Globus pallidus (tissue), 1 donor: ENCODE measurements around the gene TRMT2A.

Source experiments
- DNase-seq: peaks from one replicate; pipeline ENCODE4 v3.0.0-alpha.2; 2015; ENCODE audit warnings: low spot score

The TRMT2A gene

DNA sequence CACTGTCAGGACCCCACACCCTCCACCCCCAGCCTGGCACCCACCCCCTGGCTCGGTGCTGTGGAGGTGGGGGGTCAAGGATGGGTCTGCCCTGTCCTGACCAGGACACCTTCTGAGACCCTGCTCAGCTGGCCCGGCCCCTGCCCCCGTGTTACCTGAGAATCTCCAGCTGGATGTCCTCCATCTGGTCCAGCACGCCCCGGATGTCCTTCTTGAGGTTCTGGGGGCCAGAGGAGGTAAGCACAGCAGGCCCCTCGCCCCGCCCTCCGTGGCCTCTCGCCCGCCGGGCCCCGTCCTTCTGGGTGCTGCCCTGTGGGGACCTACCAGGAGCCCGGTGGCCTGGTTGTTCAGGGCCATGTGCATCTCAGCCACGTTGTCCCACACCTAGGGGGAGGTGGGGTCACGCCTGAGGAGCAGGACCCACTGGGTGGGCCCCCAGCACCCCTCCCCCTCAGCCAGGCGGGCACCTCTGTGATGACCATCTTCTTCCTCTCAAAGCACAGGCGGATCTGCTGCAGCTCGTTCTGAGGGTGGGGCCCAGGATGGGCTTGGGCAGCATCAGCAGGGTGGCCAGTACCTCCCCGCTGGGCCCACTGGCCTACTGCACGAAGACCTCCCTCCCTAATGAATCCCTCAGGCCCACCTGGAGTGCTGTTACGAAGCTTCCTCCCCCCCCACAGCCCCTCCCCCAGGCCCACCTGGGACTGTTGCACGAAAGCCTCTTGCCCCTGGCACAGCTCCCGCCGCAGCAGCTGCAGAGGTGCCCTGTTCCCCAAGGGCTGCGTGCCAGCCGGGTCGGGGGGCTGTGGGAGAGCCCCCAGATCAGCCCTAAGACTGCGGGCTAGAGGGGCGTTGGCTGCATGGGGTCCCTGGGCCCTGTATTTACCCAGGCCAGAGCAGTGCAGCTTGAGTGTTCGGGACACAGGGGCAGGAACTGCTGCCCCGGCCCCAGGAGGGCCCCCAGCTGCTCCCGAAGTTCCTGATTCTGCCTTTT, 32.5 kb upstream of the TRMT2A start:
- no peak for DNase-seq

DNA sequence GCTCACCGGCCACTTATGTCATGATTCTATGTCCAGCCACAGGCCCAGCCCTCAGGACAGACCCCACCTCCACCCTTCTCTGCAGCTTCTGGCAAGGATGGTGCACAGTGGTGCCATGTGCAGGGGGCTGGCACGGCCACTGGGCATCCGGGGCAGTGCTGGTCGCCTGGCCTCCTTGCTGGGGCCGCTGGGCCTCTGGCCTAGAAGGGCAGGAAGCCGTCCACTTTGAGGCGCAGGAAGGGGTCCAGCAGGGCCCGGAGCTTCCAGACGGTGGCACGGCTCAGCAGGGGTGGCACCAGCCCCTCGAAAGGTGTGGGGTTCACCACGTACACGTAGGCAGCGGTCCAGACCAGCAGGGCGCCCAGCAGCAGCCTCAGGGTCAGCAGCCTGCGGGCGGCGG, 31.4 kb upstream of the TRMT2A start:
- no peak for DNase-seq

DNA sequence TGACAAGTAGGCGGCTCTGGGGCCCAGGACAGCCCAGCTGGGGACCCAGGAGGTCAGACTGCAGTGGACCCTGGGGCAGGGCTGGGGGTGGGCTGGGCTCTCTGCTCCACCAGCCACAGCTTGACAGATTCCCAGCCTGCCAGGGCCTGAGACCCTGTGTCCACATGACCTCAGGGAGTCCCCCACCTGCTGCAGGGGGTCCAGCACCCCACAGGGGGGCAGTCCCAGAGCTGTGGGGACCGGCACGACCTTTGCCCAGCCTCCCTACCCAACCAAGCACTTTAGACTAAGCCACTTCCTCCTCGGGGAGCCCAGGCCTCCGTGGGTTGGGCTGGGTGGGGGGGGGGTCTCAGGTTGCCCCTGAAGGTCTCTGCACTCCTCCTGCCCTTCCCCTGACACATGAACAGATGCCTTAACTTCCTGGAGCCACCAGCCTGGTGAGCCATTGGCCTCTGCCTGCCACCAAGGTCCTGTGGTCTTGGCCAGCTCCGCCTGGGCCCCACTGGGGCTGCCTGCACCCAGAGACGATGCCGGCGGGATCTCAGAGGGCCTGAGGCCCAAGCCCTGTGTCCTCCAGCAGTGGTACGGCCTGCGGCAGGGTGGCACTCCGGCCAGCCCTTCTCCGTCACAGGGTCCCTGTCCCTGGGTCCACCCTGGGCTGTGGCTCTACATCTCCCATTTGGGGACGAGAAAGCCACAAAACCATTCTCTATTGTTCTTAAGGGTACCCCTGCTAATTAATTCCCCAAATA, 30.4 kb upstream of the TRMT2A start:
- no peak for DNase-seq

GRCh38 chr22:20146777-20147176, 29.8 kb upstream of the TRMT2A start:
- DNase-seq = no peak

DNA sequence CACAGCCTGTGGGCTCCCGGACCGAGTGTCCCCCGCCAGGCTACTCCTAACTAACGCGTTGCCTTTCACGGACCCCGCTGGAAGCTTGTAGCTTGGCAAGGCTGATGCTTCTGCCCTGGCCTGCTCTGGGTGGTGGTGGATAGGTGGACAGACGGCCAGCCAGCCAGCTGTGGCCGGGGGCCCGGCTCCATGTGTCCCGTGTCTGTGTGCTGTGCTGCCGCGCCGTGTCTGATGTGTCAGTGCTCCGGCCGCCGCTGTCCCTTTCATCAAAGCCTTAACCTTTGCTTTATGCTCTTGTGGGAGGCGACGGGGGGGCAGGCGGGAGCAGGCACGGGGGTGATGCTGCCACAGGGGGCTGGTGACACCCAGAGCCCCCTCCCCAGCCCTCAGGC, 28.8 kb upstream of the TRMT2A start:
- DNase-seq = no peak

DNA sequence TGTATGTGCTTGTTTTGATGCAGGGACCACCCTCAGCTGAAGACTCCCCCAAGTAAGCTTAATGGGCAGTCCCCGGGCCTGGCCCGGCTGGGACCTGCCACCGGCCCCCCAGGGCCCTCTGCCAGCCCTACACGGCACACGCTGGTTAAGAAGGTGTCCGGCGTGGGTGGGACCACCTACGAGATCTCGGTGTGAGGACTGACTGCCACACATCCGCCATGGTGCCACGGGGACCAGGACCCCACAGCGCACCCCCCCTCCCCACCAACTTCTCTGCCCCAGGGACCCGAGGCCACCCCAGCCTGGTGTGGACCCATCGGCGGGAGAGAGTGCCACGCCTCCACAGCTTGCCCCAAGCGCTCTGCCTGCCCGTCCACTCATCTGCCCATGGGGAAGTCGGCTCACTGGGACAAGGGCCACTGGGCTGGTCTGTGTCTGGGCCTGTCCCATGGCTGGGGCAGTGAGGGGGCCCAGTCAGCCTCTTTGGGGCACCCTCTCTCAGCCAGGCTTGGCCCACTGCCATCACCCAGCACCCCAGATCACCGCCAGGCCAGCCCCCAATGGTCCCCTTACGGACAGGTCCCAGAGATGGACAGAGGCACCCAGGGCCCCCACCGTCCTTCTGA, 28.3 kb upstream of the TRMT2A start:
- DNase-seq = no peak

- DNase-seq = no peak
Observed at GRCh38 chr22:20143883-20144665, 27.0 kb upstream of the TRMT2A start.

DNA sequence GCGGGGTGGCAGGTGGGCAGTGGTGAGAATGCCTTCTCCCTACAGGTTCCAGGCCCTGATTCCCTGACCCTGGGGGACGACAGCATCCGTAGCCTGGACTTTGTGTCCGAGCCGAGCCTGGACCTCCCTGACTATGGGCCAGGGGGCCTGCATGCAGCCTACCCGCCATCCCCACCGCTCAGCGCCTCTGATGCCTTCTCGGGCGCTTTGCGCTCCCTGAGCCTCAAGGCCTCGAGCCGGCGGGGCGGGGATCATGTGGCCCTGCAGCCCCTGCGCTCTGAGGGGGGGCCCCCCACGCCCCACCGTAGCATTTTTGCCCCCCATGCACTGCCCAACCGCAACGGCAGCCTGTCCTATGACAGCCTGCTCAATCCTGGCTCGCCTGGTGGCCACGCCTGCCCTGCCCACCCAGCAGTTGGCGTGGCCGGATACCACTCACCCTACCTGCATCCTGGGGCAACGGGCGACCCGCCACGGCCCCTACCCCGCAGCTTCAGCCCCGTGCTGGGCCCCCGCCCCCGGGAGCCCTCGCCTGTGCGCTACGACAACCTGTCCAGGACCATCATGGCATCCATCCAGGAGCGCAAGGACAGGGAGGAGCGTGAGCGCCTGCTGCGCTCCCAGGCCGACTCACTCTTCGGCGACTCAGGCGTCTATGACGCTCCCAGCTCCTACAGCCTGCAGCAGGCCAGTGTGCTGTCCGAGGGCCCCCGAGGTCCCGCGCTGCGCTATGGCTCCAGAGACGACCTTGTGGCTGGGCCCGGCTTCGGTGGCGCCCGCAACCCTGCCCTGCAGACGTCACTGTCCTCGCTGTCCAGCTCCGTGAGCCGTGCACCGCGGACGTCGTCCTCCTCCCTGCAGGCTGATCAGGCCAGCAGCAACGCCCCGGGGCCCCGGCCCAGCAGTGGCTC, 25.9 kb upstream of the TRMT2A start:
- DNase-seq = no peak

GRCh38 chr22:20141186-20142077, 24.4 kb upstream of the TRMT2A start:
- no peak for DNase-seq

GRCh38 chr22:20140521-20140964, 23.5 kb upstream of the TRMT2A start:
- no peak for DNase-seq

- DNase-seq = no peak
Observed at GRCh38 chr22:20140107-20140445, 23.1 kb upstream of the TRMT2A start.

- no peak for DNase-seq
Observed at GRCh38 chr22:20139391-20140106, 22.5 kb upstream of the TRMT2A start.

- no peak for DNase-seq
Observed at GRCh38 chr22:20138868-20139267, 21.8 kb upstream of the TRMT2A start.

- DNase-seq = no peak
Observed at GRCh38 chr22:20138417-20138738, 21.4 kb upstream of the TRMT2A start.

DNA sequence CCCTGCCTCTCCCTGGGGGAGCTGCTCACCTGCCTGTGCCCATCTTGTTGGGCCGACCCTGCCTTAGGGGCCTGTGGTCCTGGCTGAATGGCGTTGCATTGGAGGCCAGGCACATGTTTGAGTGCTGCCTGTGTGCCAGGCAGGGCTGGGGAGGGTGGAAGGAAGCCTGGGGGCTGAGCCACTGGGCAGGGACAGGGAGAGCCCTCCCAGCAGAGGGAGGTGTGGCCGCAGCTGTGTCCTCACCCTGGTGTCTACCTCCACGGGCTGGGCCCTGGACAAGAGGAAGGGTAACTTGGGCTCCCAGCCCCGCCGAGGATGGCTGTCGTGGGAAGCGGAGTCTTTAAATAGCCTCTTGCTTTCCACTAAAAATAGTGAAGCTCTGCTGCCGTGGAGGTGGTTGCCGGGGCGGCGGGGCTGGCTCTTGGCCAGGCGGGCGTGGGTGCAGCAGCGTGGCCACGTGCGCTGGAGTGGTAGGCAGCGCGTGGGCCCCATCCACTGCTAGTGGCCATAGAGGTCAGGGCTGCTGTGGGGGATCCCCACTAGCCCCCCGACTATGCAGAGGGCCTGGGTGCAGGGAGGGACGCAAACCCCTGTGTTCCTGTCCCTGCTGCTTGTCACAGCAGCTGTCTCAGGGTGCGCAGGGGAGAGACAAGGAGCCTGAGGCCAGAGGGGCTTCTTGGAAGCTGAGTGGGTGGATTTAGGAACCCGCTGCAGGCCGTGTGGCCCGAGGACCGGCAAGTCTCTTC, 20.8 kb upstream of the TRMT2A start:
- no peak for DNase-seq

- no peak for DNase-seq
Observed at GRCh38 chr22:20137113-20137512, 20.1 kb upstream of the TRMT2A start.

- no peak for DNase-seq
Observed at GRCh38 chr22:20136603-20136873, 19.5 kb upstream of the TRMT2A start.

GRCh38 chr22:20135806-20136602, 19.0 kb upstream of the TRMT2A start:
- DNase-seq = no peak
